Neural progenitor cell (in vitro differentiated cells): ENCODE results near the gene SNX25.
"Not testable (repeated sequence)": the region's sequence is repeated elsewhere in the genome, so short reads cannot be mapped to it uniquely, and the experiment has no call there.

ENCODE experiments used
- EZH2 ChIP-seq: fragments of 200-600 bp; sonication (generic); IDR thresholded peaks from 2 replicates; pipeline ENCODE4 v1.6.1; 2017; ENCODE audit warnings: antibody characterized with exemption, mild to moderate bottlenecking, moderate library complexity
- EZH2phosphoT487 ChIP-seq: fragments of 200-600 bp; sonication (generic); IDR thresholded peaks from 2 replicates; pipeline ENCODE4 v1.6.1; 2017; ENCODE audit warnings: antibody characterized with exemption
- TF ChIP-seq, protein P1 (sequence below): fragments of 200-600 bp; sonication (generic); IDR thresholded peaks from 2 replicates; pipeline ENCODE4 v1.5.1; 2017; ENCODE audit warnings: antibody characterized with exemption, mild to moderate bottlenecking

DNA sequence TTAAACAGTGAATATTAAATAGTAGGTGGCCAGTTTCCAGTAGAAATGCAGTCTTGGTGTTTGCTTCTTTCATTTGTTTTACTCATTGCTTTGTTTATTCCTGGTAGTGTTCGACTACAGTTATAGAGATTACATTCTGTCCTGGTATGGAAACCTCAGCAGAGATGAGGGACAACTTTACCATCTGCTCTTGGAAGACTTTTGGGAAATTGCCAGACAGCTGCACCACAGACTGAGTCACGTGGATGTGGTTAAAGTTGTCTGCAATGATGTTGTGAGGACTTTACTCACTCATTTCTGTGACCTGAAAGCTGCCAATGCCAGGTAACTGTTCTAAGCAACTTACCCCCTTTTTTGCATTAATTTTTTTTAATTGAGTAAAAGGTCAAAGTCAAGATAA, 49.3 kb downstream of the SNX25 start:
- TF ChIP-seq, protein P1, sequence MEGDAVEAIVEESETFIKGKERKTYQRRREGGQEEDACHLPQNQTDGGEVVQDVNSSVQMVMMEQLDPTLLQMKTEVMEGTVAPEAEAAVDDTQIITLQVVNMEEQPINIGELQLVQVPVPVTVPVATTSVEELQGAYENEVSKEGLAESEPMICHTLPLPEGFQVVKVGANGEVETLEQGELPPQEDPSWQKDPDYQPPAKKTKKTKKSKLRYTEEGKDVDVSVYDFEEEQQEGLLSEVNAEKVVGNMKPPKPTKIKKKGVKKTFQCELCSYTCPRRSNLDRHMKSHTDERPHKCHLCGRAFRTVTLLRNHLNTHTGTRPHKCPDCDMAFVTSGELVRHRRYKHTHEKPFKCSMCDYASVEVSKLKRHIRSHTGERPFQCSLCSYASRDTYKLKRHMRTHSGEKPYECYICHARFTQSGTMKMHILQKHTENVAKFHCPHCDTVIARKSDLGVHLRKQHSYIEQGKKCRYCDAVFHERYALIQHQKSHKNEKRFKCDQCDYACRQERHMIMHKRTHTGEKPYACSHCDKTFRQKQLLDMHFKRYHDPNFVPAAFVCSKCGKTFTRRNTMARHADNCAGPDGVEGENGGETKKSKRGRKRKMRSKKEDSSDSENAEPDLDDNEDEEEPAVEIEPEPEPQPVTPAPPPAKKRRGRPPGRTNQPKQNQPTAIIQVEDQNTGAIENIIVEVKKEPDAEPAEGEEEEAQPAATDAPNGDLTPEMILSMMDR, result not testable (repeated sequence)
- not testable (repeated sequence) for TF ChIP-seq EZH2, EZH2phosphoT487
